ENCODE data around the gene SLC29A4. TPM values are rescaled to one million over a fixed set of nuclear protein-coding genes. Genes with fewer than 3 reads are reported as not detected.
"Not testable (repeated sequence)": the region's sequence is repeated elsewhere in the genome, so short reads cannot be mapped to it uniquely, and the experiment has no call there.

SLC29A4 gene
- total and polyA plus RNA-seq, 2 of the 8 experiments (the other 6 are each of a cell fraction or from before 2014, with no cell fraction given) = 6.9 to 15.1 TPM

GRCh38 chr7:5310822-5311405, 28.2 kb downstream of the SLC29A4 start (continued):
- no peak for TF ChIP-seq ATF2 (IDR thresholded peaks at IDR 0.05; ENCODE audit: low read length)
- no peak for TF ChIP-seq HDAC6 (IDR thresholded peaks at IDR 0.05; ENCODE audit: low read depth, low read length)
- TF ChIP-seq RAD21 (IDR thresholded peaks at IDR 0.05 in 1 of 2, conservative IDR thresholded peaks at IDR 0.05 in 1 of 2; ENCODE audit: low read depth in 2 of 2, low read length in 2 of 2) = no peak
- no peak for TF ChIP-seq SP1 (IDR thresholded peaks at IDR 0.05; ENCODE audit: low read depth, low read length)
- TF ChIP-seq GTF2F1 (IDR thresholded peaks at IDR 0.05; ENCODE audit: borderline replicate concordance, low read depth, low read length) = no peak

- not testable (repeated sequence) for H3K27me3 ChIP-seq (replicated peaks in 1 of 4; ENCODE audit: control insufficient read depth in 3 of 4, extremely low read depth in 1 of 4, insufficient read depth in 3 of 4, low read length in 3 of 4); H4K20me1 ChIP-seq (replicated peaks in 1 of 2; ENCODE audit: control insufficient read depth in 1 of 2, insufficient read depth in 2 of 2, low read length in 2 of 2); H3K23me2 ChIP-seq (ENCODE audit: low read depth, low read length); H3K9ac ChIP-seq (replicated peaks in 1 of 4; ENCODE audit: extremely low read depth in 1 of 4, low read depth in 3 of 4, low read length in 3 of 4); H3K36me3 ChIP-seq (ENCODE audit: control insufficient read depth in 2 of 4, insufficient read depth in 4 of 4, low read length in 3 of 4); H3K18ac ChIP-seq (ENCODE audit: extremely low read depth, low read length); H4K5ac ChIP-seq (ENCODE audit: insufficient read length, low read depth, low read length); H4K91ac ChIP-seq (replicated peaks; ENCODE audit: insufficient read length, low read length); H2BK20ac ChIP-seq (ENCODE audit: low read length); H3K79me2 ChIP-seq (ENCODE audit: control insufficient read depth in 1 of 2, insufficient read depth in 2 of 2, low read length in 2 of 2); H2BK5ac ChIP-seq (ENCODE audit: low read depth, low read length); H4K8ac ChIP-seq (ENCODE audit: extremely low read depth, insufficient read depth, low read length); H3K56ac ChIP-seq (replicated peaks; ENCODE audit: insufficient read length, low read depth, low read length); H3K9me3 ChIP-seq (ENCODE audit: insufficient read depth in 2 of 2, low read depth in 1 of 2, low read length in 1 of 2); H2BK120ac ChIP-seq (replicated peaks; ENCODE audit: low read depth, low read length); H3K27ac ChIP-seq (ENCODE audit: low read depth, low read length); H3K4me1 ChIP-seq (replicated peaks in 1 of 4; ENCODE audit: control insufficient read depth in 3 of 4, insufficient read depth in 4 of 4, low read length in 3 of 4); H2BK15ac ChIP-seq (ENCODE audit: low read length); H2AFZ ChIP-seq (ENCODE audit: low read length); H2BK12ac ChIP-seq (ENCODE audit: low read depth, low read length); H3K4ac ChIP-seq (replicated peaks; ENCODE audit: insufficient read length, low read depth, low read length); H3K14ac ChIP-seq (ENCODE audit: insufficient read length); H3K4me2 ChIP-seq (ENCODE audit: insufficient read depth in 1 of 2, low read depth in 2 of 2, low read length in 2 of 2); FAIRE-seq; H2AK5ac ChIP-seq (ENCODE audit: low read depth, low read length); H3K23ac ChIP-seq (ENCODE audit: insufficient read length); DNase-seq (ENCODE audit: low read depth in 1 of 2, low spot score in 2 of 2); H3K79me1 ChIP-seq (ENCODE audit: low read depth, low read length); H3K4me3 ChIP-seq (ENCODE audit: extremely low read depth in 1 of 4, insufficient read depth in 2 of 4, low read depth in 3 of 4, low read length in 4 of 4)
- WGBS, 2 experiments (ENCODE audit: extremely low coverage in 1 of 2, insufficient coverage in 1 of 2, insufficient read length in 1 of 2, insufficient replicate concordance in 2 of 2, low coverage in 1 of 2, low lambda C conversion rate in 2 of 2, missing lambda C conversion rate in 1 of 2) = 91 to 97% methylated on average over 2 to 8 of the region's 46 CpGs
- CTCF ChIA-PET (ENCODE audit: partially characterized antibody) = interaction anchor here (1.1 to 1.4 kb wide), 2 partner anchors 53 to 137 kb away, joined by 3 to 4 read pairs; no protein-coding TSS in a partner anchor
- POLR2A ChIA-PET (ENCODE audit: partially characterized antibody) = interaction anchor here (0.6 kb wide), 2 partner anchors 161 to 351 kb away, joined by 3 read pairs; no protein-coding TSS in a partner anchor
These were observed 29.7 kb downstream of the SLC29A4 start for GRCh38 chr7:5312276-5313070.
